ENCODE measurements around the gene PSMC1.

DNA sequence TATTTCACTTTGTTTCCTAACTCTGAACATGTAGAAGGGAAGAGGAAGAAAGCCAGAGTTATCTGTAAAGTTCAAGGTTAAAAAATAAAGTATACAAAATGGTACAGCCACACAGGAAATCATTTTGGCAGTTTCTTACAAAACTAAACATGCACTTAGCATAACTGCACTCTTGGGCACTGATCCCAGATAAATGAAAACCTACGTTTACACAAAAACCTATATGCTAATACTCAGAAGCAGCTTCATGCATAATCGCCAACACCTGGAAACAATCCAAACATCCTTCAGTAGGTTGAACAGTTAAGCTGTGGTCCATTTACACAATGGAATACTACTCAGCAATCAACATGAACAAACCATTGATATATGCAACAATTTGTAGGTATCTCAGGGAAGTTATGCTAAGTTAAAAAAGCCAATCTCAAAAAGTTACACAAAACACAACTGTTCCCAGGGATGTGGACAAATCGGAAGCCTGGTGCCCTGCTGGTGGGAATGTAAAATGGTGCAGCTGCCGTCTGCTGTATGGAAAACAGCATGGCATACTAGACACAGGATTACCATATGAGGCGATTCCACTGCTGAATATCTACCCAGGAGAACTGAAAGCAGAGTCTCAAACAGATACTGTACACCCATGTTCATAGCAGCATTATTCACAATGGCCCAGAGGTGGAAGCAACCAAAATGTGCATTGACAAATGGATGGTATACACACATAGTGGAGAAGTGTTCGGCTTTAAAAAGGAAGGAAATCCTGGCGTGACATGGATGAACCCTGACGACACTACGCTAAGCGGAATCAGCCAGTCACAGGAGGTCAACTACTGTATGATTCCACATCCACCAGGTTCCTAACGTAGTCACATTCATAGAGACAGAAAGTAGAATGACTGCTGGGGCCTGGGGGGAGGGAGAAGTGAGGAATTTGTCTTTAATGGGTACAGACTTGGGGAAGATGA lies 37.7 kb downstream of the PSMC1 start:
- TF ChIP-seq CTCF (conservative IDR thresholded peaks at IDR 0.05) (no peak; the same call in 1 of the 2 replicates), ZFX (IDR thresholded peaks at IDR 0.05) (no peak)
